Colonic mucosa (tissue), 4 donors: ENCODE results near the gene ABT1. TPM values are rescaled to one million over a fixed set of nuclear protein-coding genes. Genes with fewer than 3 reads are reported as not detected.

Source experiments
- DNase-seq: peaks from one replicate; pipeline ENCODE4 v3.0.0-alpha.2; 2020
- H3K27ac ChIP-seq: fragments of 200-600 bp; one replicate; pipeline ENCODE4 v1.8.0; 2021
- H3K27me3 ChIP-seq: fragments of 200-600 bp; one replicate; pipeline ENCODE4 v1.8.0; 2021
- H3K36me3 ChIP-seq: fragments of 200-600 bp; one replicate; pipeline ENCODE4 v1.8.0; 2021
- H3K4me1 ChIP-seq: fragments of 200-600 bp; one replicate; pipeline ENCODE4 v1.8.0; 2021; ENCODE audit warnings: mild to moderate bottlenecking
- H3K4me3 ChIP-seq: fragments of 200-600 bp; one replicate; pipeline ENCODE4 v1.8.0; 2021
- H3K9ac ChIP-seq, 2 donors: one replicate each; pipeline ENCODE4 v1.7.0; 2013; ENCODE audit warnings: control low read depth in 2 of 2, low read depth in 2 of 2, low read length in 2 of 2
- H3K9me3 ChIP-seq: fragments of 200-600 bp; one replicate; pipeline ENCODE4 v1.8.0; 2021
- intact Hi-C: fragments of 100-400 bp; cut with DNase I; formaldehyde crosslinking; loops from one replicate; pipeline ENCODE4 v1.14.1; 2022
- total RNA-seq, 2 donors: library from RNA; stranded (reverse); fragmentation: NEBNext Ultra II Directional in 1 of 2; extraction: Animal tissue kit (Norgen Biotek cat#: 25700) in 1 of 2; gene quantifications; one replicate each; pipeline ENCODE4 v1.2.1, GENCODE V29; 2021
- TF ChIP-seq, protein P1 (sequence below): fragments of 200-600 bp; IDR thresholded peaks from one replicate; pipeline ENCODE4 v1.8.0; 2022; ENCODE audit warnings: antibody characterized with exemption, mild to moderate bottlenecking
- donor health status: healthy.
- donor health status: DM: no; HTN: no; CAD: no.
- donor health status: DM: no; HTN: no; CAD: no.

ABT1 gene
- total RNA-seq, 2 donors from 2014 or later: 15.9 to 17.9 TPM

DNA sequence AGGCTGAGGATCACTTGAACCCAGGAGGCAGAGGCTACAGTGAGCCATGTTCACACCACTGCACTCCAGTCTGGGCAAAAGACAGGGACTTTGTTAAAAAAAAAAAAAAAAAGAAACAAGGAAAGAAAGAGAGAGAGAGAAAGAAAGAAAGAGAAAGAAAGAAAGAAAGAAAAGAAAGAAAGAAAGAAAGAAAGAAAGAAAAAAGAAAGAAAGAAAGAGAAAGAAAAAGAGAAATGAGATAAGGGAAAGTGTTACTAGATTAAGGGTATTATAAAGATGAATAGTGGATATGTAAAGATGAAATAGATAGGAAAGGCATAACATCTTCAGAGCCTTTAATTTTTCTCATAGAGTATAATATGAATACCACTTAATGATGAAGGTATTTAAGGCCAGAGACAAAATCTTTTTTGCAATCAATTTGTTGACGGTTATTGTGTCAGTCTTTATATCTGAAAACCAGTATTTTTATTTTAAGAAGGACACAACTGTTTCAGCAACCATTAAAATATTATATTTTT is 26.6 kb downstream of the ABT1 start:
- no peak overlapping the region for H3K4me3 ChIP-seq
- TF ChIP-seq, protein P1, sequence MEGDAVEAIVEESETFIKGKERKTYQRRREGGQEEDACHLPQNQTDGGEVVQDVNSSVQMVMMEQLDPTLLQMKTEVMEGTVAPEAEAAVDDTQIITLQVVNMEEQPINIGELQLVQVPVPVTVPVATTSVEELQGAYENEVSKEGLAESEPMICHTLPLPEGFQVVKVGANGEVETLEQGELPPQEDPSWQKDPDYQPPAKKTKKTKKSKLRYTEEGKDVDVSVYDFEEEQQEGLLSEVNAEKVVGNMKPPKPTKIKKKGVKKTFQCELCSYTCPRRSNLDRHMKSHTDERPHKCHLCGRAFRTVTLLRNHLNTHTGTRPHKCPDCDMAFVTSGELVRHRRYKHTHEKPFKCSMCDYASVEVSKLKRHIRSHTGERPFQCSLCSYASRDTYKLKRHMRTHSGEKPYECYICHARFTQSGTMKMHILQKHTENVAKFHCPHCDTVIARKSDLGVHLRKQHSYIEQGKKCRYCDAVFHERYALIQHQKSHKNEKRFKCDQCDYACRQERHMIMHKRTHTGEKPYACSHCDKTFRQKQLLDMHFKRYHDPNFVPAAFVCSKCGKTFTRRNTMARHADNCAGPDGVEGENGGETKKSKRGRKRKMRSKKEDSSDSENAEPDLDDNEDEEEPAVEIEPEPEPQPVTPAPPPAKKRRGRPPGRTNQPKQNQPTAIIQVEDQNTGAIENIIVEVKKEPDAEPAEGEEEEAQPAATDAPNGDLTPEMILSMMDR: no peak
- no peaks in the 10 kb centered on the region for H3K36me3 ChIP-seq
- DNase-seq: no peak
- H3K27ac ChIP-seq: no peak overlapping the region
- intact Hi-C loops: no loop called here
- H3K4me1 ChIP-seq: no peaks in the 10 kb centered on the region
- no peaks in the 10 kb centered on the region for H3K27me3 ChIP-seq
- no peak overlapping the region for H3K9ac ChIP-seq
- no peaks in the 10 kb centered on the region for H3K9me3 ChIP-seq

DNA sequence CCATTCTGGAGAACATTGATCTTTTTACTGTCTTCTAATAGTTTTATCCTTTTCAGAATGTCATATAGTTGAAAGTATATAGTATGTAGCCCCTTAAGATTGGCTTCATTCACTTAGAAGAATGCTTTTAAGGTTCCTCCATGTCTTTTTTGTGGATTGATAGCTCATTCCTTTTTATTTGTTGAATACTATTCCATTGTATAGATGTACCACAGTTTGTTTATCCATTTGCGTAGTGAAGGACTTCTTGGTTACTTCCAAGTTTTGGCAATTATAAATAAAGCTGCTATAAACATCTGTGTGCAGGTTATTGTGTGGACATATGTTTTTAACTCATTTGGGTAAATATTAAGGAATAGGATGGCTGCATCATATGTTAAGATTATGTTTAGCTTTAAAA is 27.8 kb downstream of the ABT1 start:
- Histone ChIP-seq H3K9me3 (no peaks in the 10 kb centered on the region), H3K27me3 (no peaks in the 10 kb centered on the region), H3K4me1 (no peaks in the 10 kb centered on the region), H3K9ac (no peak overlapping the region), H3K4me3 (no peak overlapping the region), H3K36me3 (no peaks in the 10 kb centered on the region), H3K27ac (no peak overlapping the region)
- intact Hi-C loops: no loop called here
- TF ChIP-seq, protein P1: no peak
- no peak for DNase-seq

DNA sequence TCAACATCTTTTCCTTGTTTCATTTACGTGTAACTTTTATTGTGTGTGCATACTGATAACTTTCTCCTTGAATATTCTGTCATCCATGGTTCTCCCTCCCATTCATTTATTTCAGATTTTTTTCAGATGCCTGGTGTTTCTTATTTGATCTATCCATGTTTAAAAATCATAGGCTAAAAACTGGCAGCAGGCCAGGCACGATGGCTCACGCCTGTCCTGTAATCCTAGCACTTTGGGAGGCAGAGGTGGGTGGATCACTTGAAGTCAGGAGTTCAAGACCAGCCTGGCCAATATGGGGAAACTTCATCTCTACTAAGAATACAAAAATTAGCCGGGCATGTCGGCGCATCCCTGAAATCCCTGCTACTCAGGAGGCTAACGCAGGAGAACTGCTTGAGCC is 31.1 kb downstream of the ABT1 start:
- Histone ChIP-seq H3K9me3 (no peaks in the 10 kb centered on the region), H3K4me3 (no peak overlapping the region), H3K27ac (no peak overlapping the region), H3K4me1 (no peaks in the 10 kb centered on the region), H3K9ac (no peak overlapping the region), H3K36me3 (no peaks in the 10 kb centered on the region), H3K27me3 (no peaks in the 10 kb centered on the region)
- TF ChIP-seq, protein P1: no peak
- intact Hi-C loops: no loop called here
- DNase-seq: no peak

DNA sequence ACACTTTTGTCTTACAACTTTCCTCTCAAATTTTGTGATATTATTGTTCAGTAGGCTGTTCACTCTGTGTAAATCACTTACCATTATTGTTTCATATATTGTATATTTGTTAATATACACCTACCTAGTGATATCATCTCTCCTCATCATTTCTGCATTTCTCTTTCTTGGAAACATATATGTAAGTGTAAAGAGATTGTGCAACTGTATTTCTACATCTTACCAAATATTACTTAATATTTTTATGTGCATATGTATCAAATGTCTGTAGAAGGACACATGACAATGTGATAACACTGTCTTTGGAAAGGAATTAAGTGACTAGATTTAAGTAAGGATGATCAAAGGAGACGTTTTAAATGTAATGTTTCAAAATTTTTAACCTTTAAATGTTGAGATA is 32.6 kb downstream of the ABT1 start:
- no peaks in the 10 kb centered on the region for H3K27me3 ChIP-seq
- H3K36me3 ChIP-seq: no peaks in the 10 kb centered on the region
- H3K4me3 ChIP-seq: no peak overlapping the region
- no peaks in the 10 kb centered on the region for H3K9me3 ChIP-seq
- no peaks in the 10 kb centered on the region for H3K4me1 ChIP-seq
- intact Hi-C loops: no loop called here
- no peak overlapping the region for H3K27ac ChIP-seq
- H3K9ac ChIP-seq: no peak overlapping the region
- TF ChIP-seq, protein P1: no peak
- DNase-seq: no peak

DNA sequence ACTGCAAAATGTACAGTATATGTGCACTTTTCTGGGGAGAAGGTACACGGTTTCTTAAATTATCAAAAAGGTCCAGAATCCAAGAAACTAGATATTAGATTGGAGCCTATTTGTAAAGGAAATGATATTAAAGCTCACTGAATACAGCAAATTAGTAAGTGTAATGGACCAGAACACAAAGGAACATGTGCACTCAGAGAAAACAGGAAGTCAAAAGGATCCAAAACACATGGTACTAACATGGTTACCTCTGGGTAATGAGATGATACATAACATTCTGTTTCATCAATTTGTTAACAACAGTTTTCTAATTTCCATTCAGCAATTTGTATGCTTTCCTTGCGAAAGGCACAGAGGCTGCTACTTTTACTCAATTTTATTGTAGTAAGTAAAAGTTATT is 44.1 kb downstream of the ABT1 start:
- Histone ChIP-seq H3K36me3 (peaks cover 25% of the 10 kb centered on the region), H3K9ac (no peak overlapping the region), H3K9me3 (peaks cover 8% of the 10 kb centered on the region), H3K4me1 (no peaks in the 10 kb centered on the region), H3K27ac (no peak overlapping the region), H3K27me3 (no peaks in the 10 kb centered on the region), H3K4me3 (no peak overlapping the region)
- TF ChIP-seq, protein P1: no peak
- intact Hi-C loops: no loop called here
- no peak for DNase-seq
